Endothelial cell of umbilical vein (primary cell): ENCODE measurements around the gene KRTAP10-8. TPM values are rescaled to one million over a fixed set of nuclear protein-coding genes. Genes with fewer than 3 reads are reported as not detected.

Experiments
- BruUV-seq: library from RNA; stranded (reverse); fragments of 400-500 nt; replicated peaks from 2 replicates; lab custom pipeline; 2021; lab: Mats Ljungman, UMichigan
- CTCF ChIA-PET: fragments of 300-600, 350-600 bp; sonication (Branson Sonifier 250); formaldehyde crosslinking; loops from one replicate; lab custom pipeline; 2021; ENCODE audit warnings: antibody characterized with exemption, inconsistent platforms; lab: Charles Lee
- POLR2A ChIA-PET: fragments of 300-600, 350-600 bp; sonication (Branson Sonifier 250); formaldehyde crosslinking; loops from one replicate; lab custom pipeline; 2021; ENCODE audit warnings: antibody characterized with exemption, inconsistent platforms; lab: Charles Lee
- DNase-seq: peaks from one replicate; pipeline ENCODE4 v3.0.0-alpha.2; 2011; ENCODE audit warnings: low read depth, low spot score
- FAIRE-seq: peaks from 2 replicates; lab custom pipeline; 2011; peaks lifted over from hg19 to GRCh38; lab: Jason Lieb, UNC
- H2AFZ ChIP-seq: 2 replicates; pipeline ENCODE4 v1.6.0; 2012; ENCODE audit warnings: low read depth, low read length, control low read depth, inconsistent platforms
- H3K27ac ChIP-seq: 2 replicates; pipeline ENCODE4 v1.5.1; 2011; ENCODE audit warnings: low read depth, mild to moderate bottlenecking, control low read depth, low read length, moderate library complexity; ENCODE audit not compliant: insufficient read depth
- H3K27me3 ChIP-seq, 2 experiments: 2 replicates each; pipeline versions ENCODE4 v1.6.0 to v1.6.1; 2011; ENCODE audit warnings: low read length in 2 of 2, mixed read lengths in 1 of 2; ENCODE audit not compliant: control insufficient read depth in 2 of 2, insufficient read depth in 2 of 2
- H3K36me3 ChIP-seq, 2 experiments: 2 replicates in 1 of 2; 3 replicates in 1 of 2; pipeline ENCODE4 v1.5.1; 2011; ENCODE audit warnings: low read length in 2 of 2, mild to moderate bottlenecking in 1 of 2, moderate library complexity in 1 of 2; ENCODE audit not compliant: control insufficient read depth in 2 of 2, insufficient read depth in 2 of 2; ENCODE audit errors: extremely low read depth in 1 of 2
- H3K4me1 ChIP-seq: 3 replicates; pipeline ENCODE4 v1.5.1; 2011; ENCODE audit warnings: mild to moderate bottlenecking, low read length; ENCODE audit not compliant: control insufficient read depth, insufficient read depth; ENCODE audit errors: extremely low read depth
- H3K4me2 ChIP-seq: 2 replicates; pipeline ENCODE4 v1.6.1; 2011; ENCODE audit warnings: low read length, control low read depth, mixed read lengths; ENCODE audit not compliant: insufficient read depth
- H3K4me3 ChIP-seq, 3 experiments: fragments of 200-600 bp in 1 of 3; sonication (generic), shearing (Covaris generic) in 1 of 3; replicated peaks in 1 of 3; 2 replicates each; pipeline ENCODE4 v1.5.1; 2011 to 2016; ENCODE audit warnings: control low read depth in 3 of 3, low read length in 3 of 3, mild to moderate bottlenecking in 2 of 3, inconsistent platforms in 1 of 3, low read depth in 1 of 3, moderate library complexity in 1 of 3; ENCODE audit not compliant: insufficient read depth in 1 of 3
- H3K79me2 ChIP-seq: 2 replicates; pipeline ENCODE4 v1.6.0; 2012; ENCODE audit warnings: low read length, inconsistent platforms; ENCODE audit not compliant: control insufficient read depth, insufficient read depth
- H3K9ac ChIP-seq: replicated peaks from 2 replicates; pipeline ENCODE3; 2011; ENCODE audit warnings: low read length, control low read depth; ENCODE audit not compliant: insufficient read depth; ENCODE audit errors: extremely low read depth
- H3K9me1 ChIP-seq: replicated peaks from 3 replicates; pipeline ENCODE4 v1.6.0; 2011; ENCODE audit warnings: mild to moderate bottlenecking, low read length; ENCODE audit not compliant: control insufficient read depth, insufficient read depth; ENCODE audit errors: extremely low read depth
- H3K9me3 ChIP-seq: replicated peaks from 2 replicates; pipeline ENCODE4 v1.5.1; 2012; ENCODE audit warnings: low read length, inconsistent platforms; ENCODE audit not compliant: control insufficient read depth, insufficient read depth
- H4K20me1 ChIP-seq: replicated peaks from 2 replicates; pipeline ENCODE3; 2011; ENCODE audit warnings: mild to moderate bottlenecking, low read length; ENCODE audit not compliant: control insufficient read depth, insufficient read depth; ENCODE audit errors: extremely low read depth
- EZH2 ChIP-seq: IDR thresholded peaks from 2 replicates; pipeline ENCODE4 v1.6.1; 2012; ENCODE audit warnings: borderline replicate concordance, low read depth, mild to moderate bottlenecking, moderate library complexity, low read length, inconsistent platforms; ENCODE audit not compliant: severe bottlenecking
- FOS ChIP-seq: IDR thresholded peaks from 2 replicates; pipeline ENCODE4 v1.6.1; 2011; ENCODE audit warnings: mild to moderate bottlenecking, low read length, moderate library complexity, borderline replicate concordance; ENCODE audit not compliant: insufficient read depth
- GATA2 ChIP-seq: IDR thresholded peaks from 2 replicates; pipeline ENCODE4 v1.7.0; 2011; ENCODE audit warnings: low read depth, mild to moderate bottlenecking, moderate library complexity, mixed read lengths, low read length; ENCODE audit not compliant: insufficient read length, insufficient read depth
- JUN ChIP-seq: IDR thresholded peaks from 2 replicates; pipeline ENCODE4 v1.6.1; 2011; ENCODE audit warnings: borderline replicate concordance, low read depth; ENCODE audit not compliant: insufficient read length, insufficient read depth
- MAX ChIP-seq: IDR thresholded peaks from 2 replicates; pipeline ENCODE4 v1.6.1; 2011; ENCODE audit not compliant: insufficient read depth, insufficient read length
- MYC ChIP-seq: IDR thresholded peaks from one replicate; pipeline ENCODE4 v1.6.1; 2011; ENCODE audit warnings: mild to moderate bottlenecking, low read depth, low read length
- POLR2A ChIP-seq: IDR thresholded peaks from 2 replicates; pipeline ENCODE4 v1.6.1; 2012; ENCODE audit warnings: low read depth, mild to moderate bottlenecking, control low read depth, low read length
- POLR2AphosphoS5 ChIP-seq: IDR thresholded peaks from 2 replicates; pipeline ENCODE4 v1.6.1; 2012; ENCODE audit warnings: low read depth, mild to moderate bottlenecking, control low read depth, low read length, moderate library complexity; ENCODE audit not compliant: insufficient read depth
- dilution Hi-C: fragments of 300-500 bp; cut with MboI; formaldehyde crosslinking; loops from one replicate; pipeline ENCODE4 v1.15.0; 2019; ENCODE audit warnings: low sequenced_read_pairs; ENCODE audit not compliant: extremely low pct_ligation_motif_present
- intact Hi-C: fragments of 100-400 bp; cut with micrococcal nuclease; formaldehyde crosslinking; loops from one replicate; pipeline ENCODE4 v1.10.0; 2022
- polyA plus RNA-seq, 4 experiments: library from polyadenylated mRNA; depleted of rRNA in 3 of 4; stranded (reverse) in 3 of 4; unstranded in 1 of 4; fragments of >200 nt; gene quantifications; 2 replicates each; pipeline versions ENCODE4 v1.2.1 to v1.2.3, GENCODE V29; 2011 to 2012; ENCODE audit warnings: missing spikeins in 1 of 4
- total RNA-seq: library from RNA; stranded (reverse); gene quantifications from 2 replicates; pipeline ENCODE4 v1.2.3, GENCODE V29; 2021

KRTAP10-8 gene
- total and polyA plus RNA-seq, 2 donors (not counting 3 experiments of a cell fraction or from before 2014, with no cell fraction given): not detected

GRCh38 chr21:44640761-44641160, 28.9 kb downstream of the KRTAP10-8 start:
- DNase-seq (no peak), FAIRE-seq (no peak)
- Histone ChIP-seq H3K4me2 (no peak overlapping the region), H3K79me2 (no peaks in the 10 kb centered on the region), H3K9me1 (no peaks in the 10 kb centered on the region), H2AFZ (no peak overlapping the region), H3K4me1 (no peaks in the 10 kb centered on the region), H3K9me3 (no peaks in the 10 kb centered on the region), H3K27me3 (no peaks in the 10 kb centered on the region), H3K27ac (no peak overlapping the region), H3K36me3 (no peaks in the 10 kb centered on the region), H4K20me1 (no peaks in the 10 kb centered on the region), H3K9ac (no peak overlapping the region), H3K4me3 (no peak overlapping the region)
- ChIA-PET POLR2A (no interaction called here), CTCF (no interaction called here)
- BruUV-seq: no TSS peak
- TF ChIP-seq EZH2 (no peak), POLR2A (no peak), POLR2AphosphoS5 (no peak), MYC (no peak), FOS (no peak)
- intact Hi-C loops (no loop called here), dilution Hi-C loops (no loop called here)

- no peaks in the 10 kb centered on the region for H3K9me3 ChIP-seq
- TF ChIP-seq FOS (no peak), POLR2AphosphoS5 (no peak), MAX (no peak), POLR2A (no peak), JUN (no peak), MYC (no peak), GATA2 (no peak)
- no peaks in the 10 kb centered on the region for H3K79me2 ChIP-seq
- dilution Hi-C loops (no loop called here), intact Hi-C loops (no loop called here)
- H3K27me3 ChIP-seq: no peaks in the 10 kb centered on the region
- H3K36me3 ChIP-seq: no peaks in the 10 kb centered on the region
- CTCF ChIA-PET: no interaction called here
- no peaks in the 10 kb centered on the region for H4K20me1 ChIP-seq
- POLR2A ChIA-PET: no interaction called here
- H2AFZ ChIP-seq: no peak overlapping the region
- H3K9ac ChIP-seq: no peak overlapping the region
- no peaks in the 10 kb centered on the region for H3K4me1 ChIP-seq
- no peak for FAIRE-seq
- H3K9me1 ChIP-seq: no peaks in the 10 kb centered on the region
- no peak overlapping the region for H3K27ac ChIP-seq
- H3K4me3 ChIP-seq: no peak overlapping the region
- no peak overlapping the region for H3K4me2 ChIP-seq
- DNase-seq: no peak
- BruUV-seq: no TSS peak
Observed at GRCh38 chr21:44643741-44644310, 31.9 kb downstream of the KRTAP10-8 start.
